HG03139 (cell line): ENCODE data around the gene AKTIP.

ENCODE experiments used
- ATAC-seq: cut with Tn5 transposase; IDR thresholded peaks from one replicate; pipeline ENCODE4 v1.9.1; 2021; ENCODE audit not compliant: unreplicated experiment

Gene AKTIP

DNA sequence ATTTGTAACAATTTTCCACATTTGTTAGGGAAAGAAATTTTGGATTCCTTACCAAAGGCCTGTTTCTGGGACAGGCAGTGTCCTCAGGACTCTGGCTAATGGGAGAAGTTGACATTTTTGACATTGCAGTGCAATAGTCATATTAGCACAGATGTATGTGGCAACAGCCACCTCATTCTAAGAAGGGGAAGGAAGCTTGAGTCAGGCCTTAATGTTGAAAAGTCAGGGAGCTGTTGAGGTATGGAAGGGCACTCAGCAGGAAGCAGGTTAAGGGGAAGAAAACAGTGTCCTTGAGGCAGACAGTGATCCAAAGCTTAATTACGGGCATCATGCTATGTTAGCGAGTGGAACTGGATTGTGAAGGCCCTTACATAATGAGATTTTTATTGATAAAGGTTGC, 20.9 kb downstream of the AKTIP start:
- no peak for ATAC-seq

DNA sequence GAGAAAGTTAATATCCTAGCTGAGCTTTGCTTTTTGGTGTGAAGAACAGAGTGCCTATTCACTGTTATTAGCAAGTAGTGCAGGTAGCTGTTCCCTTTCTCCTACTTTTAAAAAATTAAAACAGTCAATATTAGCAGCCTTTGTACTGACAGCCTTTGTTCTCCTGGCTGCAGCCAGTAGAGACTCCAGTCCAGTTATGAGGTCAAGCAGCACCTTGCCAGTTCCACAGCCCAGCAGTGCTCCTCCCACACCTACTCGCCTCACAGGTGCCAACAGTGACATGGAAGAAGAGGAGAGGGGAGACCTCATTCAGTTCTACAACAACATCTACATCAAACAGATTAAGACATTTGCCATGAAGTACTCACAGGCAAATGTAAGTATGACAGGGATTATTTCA, 22.6 kb downstream of the AKTIP start:
- no peak for ATAC-seq

DNA sequence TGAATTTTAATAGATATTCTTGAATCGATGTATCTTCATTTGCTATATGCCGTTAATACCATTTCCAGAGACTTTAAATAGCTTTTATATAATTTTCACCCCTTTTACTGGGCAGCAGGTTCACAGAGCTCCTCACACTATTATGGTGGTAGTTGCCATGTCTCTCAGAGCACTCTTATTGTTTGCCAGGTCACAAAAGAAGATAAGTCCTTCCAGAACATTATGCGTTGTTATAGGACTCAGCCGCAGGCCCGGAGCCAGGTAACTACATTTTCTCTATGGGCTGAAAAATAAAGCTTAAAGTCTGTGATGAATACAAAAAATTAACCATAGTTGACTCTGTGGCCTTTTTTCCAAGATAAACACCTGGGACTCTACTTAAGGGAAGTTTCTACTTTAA, 24.0 kb downstream of the AKTIP start:
- no peak for ATAC-seq

DNA sequence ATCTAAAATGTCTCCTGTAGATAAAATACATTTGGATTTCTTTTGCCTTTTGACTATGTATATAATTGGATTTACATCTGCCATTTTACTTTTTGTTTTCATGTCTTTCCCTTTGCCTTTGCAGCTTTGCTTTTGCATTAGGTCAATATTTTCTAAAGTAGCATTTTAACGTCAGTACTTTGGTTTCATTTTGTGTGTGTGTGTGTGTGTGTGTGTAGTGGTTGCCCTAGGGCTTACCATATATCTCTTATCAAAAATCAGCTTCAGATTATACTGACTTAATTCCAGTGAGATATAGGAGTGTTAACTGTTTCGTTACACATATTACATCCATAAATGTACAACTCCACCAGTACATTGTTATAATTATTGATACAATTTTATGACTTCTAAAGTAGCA, 26.1 kb downstream of the AKTIP start:
- no peak for ATAC-seq

DNA sequence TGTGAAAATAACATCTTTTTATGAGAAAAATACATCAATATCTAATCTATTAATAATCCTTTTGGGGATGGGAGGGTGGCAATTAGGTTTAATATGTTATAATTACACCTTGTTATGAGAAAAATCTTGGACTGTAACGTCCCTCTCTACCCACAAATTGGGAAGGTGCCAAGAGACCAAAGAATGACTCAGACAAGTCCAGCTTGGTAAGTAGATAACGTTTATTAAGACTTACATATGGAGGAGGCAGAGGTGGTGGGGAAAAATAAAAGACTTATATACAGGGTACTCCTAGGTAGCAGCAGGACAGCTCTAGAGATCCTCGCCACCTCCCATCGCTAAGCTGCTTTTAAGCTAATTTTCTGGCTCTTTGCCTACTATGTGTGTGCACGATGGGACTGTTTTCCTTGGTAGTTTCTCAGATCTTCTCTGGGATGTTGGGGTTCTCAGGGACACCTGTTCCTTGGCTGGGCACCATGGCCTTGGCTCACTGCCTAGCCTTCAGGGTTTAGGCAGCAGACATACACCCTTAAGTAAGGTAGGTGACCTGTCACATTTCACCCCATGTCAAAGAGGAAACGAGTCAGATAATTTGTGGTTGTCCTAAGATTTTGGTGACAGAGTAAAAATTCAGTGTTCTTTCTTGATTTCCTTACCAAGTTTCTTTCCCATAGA, 37.3 kb downstream of the AKTIP start:
- ATAC-seq: no peak

DNA sequence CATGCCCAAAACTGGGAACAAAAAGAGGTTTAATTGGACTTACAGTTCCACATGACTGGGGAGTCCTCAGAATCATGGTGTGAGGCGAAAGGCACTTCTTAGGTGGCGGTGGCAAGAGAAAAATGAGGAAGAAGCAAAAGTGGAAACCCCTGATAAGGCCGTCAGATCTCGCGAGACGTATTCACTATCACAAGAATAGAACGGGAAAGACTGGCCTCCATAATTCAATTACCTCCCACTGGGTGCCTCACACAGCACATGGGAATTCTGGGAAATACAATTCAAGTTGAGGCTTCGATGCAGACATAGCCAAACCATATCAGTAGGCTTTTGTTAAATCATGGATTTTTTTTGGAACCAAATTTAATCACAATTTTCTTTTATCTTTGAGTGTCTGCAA, 44.4 kb downstream of the AKTIP start:
- no peak for ATAC-seq

DNA sequence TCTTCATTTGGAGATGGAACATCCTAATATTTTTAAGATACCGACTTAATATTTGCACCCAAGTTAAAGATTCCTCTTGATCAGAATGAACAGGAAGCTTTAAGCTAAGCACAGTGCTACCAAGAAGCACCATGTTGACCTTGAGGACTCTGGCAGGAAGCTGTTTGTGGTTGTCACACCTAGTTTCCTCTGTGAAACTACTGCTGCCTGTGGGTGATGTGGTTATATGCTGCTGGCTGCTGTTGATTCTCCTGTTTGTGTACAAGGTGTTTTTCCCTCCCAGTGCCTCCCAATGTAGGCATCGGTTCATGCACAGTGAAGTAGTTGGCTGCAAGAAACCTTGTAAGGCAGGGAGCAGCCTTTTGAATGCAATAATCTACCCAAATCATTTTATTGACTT, 45.3 kb downstream of the AKTIP start:
- peak; percentile 100 for ATAC-seq

DNA sequence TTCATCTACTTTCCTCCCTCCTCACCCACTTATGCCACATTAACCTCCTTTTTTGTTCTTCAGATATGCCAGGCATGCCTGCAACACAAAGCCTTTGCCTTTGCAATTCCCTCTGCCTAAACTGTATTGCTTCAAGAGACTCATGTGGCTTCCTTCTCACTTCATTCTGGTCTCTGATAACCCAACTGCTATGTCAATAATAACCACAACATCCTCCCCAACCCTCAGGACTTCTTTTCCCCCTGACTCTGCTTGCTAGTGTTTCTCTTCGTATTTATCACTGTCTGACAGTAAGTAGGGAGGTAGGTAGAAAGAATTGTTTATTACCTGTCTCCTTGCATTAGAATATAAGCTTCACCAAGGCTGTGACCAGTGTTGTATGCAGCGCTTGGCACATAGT, 46.4 kb downstream of the AKTIP start:
- no peak for ATAC-seq

DNA sequence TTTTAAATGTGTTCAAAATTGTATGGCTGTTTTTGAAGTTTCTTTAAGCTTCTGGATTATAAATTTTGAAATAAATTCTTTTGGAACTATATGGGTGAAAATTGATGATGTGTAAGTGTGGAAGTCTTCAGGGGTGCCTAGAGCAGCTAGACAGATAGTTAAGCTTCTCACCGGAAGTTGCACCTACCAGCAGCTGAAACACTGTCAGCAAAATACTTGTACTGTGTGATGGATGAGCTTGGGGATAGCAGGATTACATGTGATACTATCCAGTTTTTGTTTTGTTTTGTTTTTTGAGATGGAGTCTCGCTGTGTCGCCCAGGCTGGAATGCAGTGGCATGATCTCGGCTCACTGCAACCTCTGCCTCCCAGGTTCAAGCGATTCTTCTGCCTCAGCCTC, 49.1 kb downstream of the AKTIP start:
- ATAC-seq: no peak

DNA sequence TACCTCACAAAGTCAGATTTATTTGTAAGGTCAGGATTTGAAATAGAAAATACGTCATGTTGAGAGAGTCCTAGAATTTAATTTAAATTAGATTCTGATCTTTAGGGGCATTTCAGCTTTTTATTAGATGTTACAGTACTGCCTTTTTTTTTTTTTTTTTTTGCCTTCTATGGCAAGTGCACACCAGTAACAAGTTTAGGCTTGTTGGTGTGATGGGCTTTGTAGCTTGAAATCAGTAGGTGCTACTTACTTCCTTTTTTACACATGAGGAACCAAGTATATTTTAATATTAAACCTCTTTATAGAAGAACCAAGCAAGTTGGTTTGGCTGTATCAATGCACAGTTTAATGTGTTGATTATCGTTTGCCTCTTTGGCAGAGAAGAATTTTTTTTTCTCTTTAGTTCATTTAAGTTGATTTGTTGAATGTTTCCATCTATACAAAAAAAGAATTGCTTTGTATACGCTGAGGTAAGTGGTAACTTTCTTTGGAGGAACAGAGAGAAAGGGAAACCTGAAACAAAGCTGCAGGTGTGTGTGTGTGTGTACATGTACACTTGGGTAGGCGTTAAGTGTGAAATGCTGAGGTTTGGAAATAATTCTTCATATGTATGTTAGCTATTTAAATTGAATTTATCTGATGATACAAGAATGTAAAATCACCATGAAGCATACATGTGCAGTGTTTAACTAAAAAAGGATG, 53.0 kb downstream of the AKTIP start:
- no peak for ATAC-seq

DNA sequence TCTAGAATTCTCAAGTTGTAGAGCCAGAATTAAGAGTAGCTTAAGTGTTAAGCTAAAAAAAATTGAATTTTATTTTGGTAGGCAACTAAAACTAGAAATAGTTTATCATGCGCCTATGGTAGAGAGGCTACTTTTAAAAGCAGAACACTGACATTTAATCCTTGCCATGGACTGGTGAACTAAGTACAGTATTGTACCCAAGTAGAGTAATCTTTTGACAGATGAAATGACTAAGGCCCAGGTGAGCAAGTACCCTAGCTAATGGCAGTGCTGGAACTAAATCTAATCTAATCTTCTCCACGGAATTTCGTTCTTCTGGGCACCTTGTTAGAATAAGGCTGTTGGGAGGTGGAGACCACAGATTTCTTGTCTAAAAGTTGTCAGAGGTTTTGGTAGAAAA, 56.9 kb downstream of the AKTIP start:
- ATAC-seq: no peak

DNA sequence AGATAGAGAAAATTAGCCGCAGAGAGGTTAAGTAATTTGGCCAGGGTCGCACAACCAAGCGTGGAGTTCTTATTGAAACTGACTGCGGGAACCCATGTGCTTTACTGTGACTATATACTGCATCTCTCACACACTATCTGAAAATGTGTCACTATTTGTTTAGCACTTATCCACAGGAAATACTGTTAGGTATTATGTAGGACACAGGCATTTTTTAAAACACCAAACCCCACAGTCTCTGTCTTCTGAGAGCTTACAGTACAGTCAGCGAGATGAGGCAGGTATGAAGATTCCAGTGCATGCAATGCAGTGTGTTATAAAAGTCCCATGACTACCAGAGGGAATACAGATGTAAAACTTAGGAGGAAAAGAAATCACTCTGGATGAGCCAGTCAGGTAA, 57.5 kb downstream of the AKTIP start:
- ATAC-seq: no peak
